HG03060 (cell line): Measurements from ENCODE around the gene GSDMA.
"Not testable (repeated sequence)": the region's sequence is repeated elsewhere in the genome, so short reads cannot be mapped to it uniquely, and the experiment has no call there.

Source experiments
- ATAC-seq: cut with Tn5 transposase; IDR thresholded peaks from one replicate; pipeline ENCODE4 v1.9.1; 2021; ENCODE audit warnings: low read depth, moderate number of reproducible peaks; ENCODE audit not compliant: unreplicated experiment

Gene GSDMA

GRCh38 chr17:39988206-39988810, 25.5 kb downstream of the GSDMA start:
- no peak for ATAC-seq

- ATAC-seq: no peak
Observed at GRCh38 chr17:39994448-39994847, 31.6 kb downstream of the GSDMA start.

DNA sequence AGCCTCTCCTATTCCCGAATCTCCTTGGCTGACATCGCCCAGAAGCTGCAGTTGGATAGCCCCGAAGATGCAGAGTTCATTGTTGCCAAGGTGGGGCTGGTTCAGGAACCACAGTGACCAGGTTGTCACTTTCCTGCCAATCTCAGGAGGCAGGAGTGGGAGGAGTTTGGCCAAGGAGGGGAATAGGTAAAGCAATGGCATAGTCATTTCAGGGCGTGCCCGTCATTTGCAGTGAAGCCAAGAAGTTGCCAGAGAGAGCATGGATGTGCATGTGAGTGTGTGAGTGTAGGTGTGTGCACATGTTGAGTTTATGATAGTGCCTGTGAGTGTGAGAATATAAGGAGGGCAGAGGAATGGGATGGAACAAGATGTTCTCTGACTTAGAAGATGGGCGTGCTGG, 32.6 kb downstream of the GSDMA start:
- no peak for ATAC-seq

GRCh38 chr17:39996162-39996561, 33.4 kb downstream of the GSDMA start:
- ATAC-seq: no peak

DNA sequence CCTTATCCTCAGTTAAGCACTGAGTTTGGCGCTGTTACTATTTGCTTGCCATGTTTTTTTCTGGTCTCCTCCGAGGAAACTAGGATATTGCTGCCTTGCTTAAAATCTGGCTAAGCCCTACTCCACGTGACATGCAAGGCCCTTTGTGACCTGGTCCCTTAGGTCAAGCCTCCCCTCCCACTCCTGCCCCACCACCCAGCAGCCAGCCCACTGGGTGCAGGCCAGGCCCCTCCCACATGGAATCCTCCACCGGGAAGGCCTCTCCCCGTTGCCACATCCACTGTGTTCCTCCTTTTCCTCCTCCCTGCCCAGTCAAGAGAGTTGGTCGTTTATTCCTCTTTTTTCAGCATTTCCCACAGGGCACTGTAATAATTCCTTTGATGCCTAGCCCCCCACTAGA, 34.0 kb downstream of the GSDMA start:
- ATAC-seq: no peak

DNA sequence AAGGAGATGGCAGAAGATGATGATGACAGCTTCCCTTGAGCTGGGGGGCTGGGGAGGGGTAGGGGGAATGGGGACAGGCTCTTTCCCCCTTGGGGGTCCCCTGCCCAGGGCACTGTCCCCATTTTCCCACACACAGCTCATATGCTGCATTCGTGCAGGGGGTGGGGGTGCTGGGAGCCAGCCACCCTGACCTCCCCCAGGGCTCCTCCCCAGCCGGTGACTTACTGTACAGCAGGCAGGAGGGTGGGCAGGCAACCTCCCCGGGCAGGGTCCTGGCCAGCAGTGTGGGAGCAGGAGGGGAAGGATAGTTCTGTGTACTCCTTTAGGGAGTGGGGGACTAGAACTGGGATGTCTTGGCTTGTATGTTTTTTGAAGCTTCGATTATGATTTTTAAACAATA, 34.7 kb downstream of the GSDMA start:
- ATAC-seq: no peak

GRCh38 chr17:39999067-39999466, 36.3 kb downstream of the GSDMA start:
- ATAC-seq: no peak

DNA sequence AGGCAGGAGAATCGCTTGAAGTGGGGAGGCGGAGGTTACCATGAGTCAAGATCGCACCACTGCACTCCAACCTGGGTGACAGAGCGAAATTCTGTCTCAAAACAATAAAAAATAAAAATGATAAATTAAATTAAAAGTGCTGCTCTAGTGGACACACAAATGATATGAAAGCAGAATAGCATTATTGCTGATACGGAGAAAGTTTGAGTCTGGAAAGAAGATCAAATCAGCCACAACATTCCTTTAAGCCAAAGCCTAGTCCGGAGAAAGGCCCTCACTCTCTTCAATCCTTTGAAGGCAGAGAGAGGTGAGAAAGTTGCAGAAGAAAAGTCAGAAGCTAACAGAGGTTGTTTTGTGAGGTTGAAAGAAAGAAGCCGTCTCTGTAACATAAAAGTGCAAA, 37.4 kb downstream of the GSDMA start:
- no peak for ATAC-seq

DNA sequence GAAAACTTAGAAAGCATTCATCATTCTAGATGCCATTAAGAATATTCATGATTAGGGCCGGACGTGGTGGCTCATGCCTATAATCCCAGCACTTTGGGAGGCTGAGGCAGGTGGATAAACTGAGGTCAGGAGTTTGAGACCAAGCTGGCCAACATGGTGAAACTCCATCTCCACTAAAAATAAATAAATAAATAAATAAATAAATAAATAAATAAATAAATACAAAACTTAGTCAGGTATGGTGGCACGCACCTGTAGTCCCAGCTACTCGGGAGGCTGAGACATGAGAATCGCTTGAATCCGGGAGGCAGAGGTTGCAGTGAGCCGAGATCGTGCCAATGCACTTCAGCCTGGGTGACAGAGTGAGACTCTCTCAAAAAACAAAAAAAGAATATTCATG, 38.5 kb downstream of the GSDMA start:
- ATAC-seq: not testable (repeated sequence)

DNA sequence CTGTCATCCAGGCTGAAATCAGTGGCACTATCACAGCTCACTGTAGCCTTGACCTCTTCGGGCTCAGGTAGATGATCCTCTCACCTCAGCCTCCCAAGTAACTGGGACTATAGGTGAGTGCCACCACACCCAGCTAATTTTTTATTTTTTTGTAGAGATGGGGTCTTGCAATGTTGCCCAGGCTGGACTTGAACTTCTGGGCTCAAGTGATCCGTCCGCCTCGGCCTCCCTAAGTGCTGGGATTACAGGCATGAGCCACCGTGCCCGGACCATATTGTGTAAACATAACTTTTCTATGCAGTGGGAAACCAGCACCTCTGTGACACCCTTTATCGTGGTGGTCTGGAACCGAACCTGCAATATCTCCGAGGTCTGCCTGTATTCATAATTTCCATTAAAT, 41.3 kb downstream of the GSDMA start:
- ATAC-seq: no peak

DNA sequence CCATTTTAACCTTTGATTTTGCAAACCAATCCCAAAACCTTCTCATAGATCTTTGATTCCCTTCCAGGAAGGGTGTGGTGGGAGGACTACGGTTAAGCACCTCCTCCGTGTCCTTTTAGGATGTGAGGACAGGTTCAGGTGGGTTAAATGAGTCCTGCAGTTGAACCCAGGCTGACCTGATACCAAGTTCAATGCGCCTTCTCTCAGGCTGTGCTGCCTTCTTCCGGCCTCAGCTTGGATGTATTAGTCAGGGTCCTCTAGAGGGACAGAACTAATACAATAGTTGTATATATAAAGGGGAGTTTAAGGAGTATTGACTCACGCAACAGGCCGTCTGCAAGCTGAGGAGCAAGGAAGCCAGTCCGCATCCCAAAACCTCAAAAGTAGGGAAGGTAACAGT, 41.9 kb downstream of the GSDMA start:
- no peak for ATAC-seq

DNA sequence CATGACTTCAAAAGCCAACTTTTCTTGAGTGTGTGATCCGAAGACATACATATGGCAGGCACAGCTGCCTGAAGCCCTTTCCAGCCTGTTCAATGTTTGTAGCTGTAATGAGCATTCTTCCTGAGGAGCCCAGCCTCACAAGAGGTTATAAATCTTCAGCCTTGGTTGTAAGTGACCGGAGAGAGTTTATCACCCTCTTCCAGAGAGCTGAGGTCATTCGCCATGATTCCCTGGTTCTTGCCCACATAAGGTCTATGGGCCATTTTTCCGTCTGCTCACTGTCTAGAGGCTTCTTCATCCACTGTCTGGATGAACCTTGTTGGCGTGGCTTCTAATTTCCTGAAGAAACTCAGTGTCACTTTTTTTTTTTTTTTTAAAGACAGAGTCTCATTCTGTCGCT, 42.7 kb downstream of the GSDMA start:
- no peak for ATAC-seq

GRCh38 chr17:40010946-40011500, 48.2 kb downstream of the GSDMA start:
- not testable (repeated sequence) for ATAC-seq

- not testable (repeated sequence) for ATAC-seq
Observed at GRCh38 chr17:40012017-40012647, 49.3 kb downstream of the GSDMA start.

DNA sequence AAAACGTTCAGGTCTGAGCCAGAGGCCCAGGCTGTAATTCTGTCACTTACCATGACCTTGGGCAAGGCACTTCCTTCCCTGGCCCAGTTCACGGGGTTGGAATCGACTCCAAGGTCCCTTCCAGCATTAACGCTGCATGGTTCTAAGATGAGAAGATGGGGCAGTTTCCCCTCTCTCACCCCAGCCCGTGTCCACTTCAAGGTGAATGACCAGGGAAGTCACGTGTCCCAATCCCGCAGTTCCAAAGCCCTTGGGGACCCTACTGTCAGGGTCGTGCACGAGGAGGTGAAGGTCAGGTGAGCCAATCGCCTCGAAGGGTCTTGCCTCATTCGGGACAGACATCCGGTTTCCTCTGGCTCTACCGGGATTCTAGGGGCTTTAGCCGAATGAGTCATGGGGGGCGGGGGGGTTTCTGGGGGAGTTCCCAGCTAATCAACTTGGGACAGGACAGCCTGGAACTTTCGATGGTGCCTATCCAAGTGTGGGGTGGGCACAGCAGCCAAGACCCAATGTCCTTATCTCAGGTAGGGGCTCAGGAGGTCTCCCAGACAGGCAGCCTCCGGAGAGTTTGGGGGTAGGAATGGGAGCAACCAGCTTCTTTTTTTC, 51.7 kb downstream of the GSDMA start:
- no peak for ATAC-seq

- ATAC-seq: no peak
Observed at GRCh38 chr17:40015005-40015997, 52.5 kb downstream of the GSDMA start, which contains the start of gene CSF3. TSS of gene CSF3 (plus strand) at chr17:40015440. CDS start at chr17:40015475, 35 bp downstream.

- no peak for ATAC-seq
Observed at GRCh38 chr17:40015998-40016985, 53.5 kb downstream of the GSDMA start.

DNA sequence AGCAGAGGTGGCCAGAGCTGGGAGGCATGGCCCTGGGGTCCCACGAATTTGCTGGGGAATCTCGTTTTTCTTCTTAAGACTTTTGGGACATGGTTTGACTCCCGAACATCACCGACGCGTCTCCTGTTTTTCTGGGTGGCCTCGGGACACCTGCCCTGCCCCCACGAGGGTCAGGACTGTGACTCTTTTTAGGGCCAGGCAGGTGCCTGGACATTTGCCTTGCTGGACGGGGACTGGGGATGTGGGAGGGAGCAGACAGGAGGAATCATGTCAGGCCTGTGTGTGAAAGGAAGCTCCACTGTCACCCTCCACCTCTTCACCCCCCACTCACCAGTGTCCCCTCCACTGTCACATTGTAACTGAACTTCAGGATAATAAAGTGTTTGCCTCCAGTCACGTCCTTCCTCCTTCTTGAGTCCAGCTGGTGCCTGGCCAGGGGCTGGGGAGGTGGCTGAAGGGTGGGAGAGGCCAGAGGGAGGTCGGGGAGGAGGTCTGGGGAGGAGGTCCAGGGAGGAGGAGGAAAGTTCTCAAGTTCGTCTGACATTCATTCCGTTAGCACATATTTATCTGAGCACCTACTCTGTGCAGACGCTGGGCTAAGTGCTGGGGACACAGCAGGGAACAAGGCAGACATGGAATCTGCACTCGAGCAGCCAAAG, 54.7 kb downstream of the GSDMA start:
- ATAC-seq: no peak
